HEK293T (cell line): ENCODE measurements around the gene RPN1.
"Not testable (repeated sequence)": the region's sequence is repeated elsewhere in the genome, so short reads cannot be mapped to it uniquely, and the experiment has no call there.

Experiments used
- ARNT ChIP-seq: fragments of 450-650 bp; IDR thresholded peaks from 2 replicates; pipeline ENCODE4 v1.6.1; 2017; ENCODE audit warnings: mild to moderate bottlenecking
- BHLHE40 ChIP-seq: fragments of 450-650 bp; IDR thresholded peaks from 2 replicates; pipeline ENCODE4 v1.6.1; 2016; ENCODE audit warnings: mild to moderate bottlenecking, moderate library complexity, borderline replicate concordance
- ELF4 ChIP-seq: fragments of 450-650 bp; IDR thresholded peaks from 2 replicates; pipeline ENCODE4 v1.6.1; 2017; ENCODE audit warnings: antibody characterized with exemption
- FOXA1 ChIP-seq: fragments of 450-650 bp; IDR thresholded peaks from 2 replicates; pipeline ENCODE4 v1.6.1; 2016; ENCODE audit warnings: mild to moderate bottlenecking
- FOXK2 ChIP-seq: fragments of 450-650 bp; IDR thresholded peaks from 2 replicates; pipeline ENCODE4 v1.6.1; 2016; ENCODE audit warnings: mild to moderate bottlenecking
- L3MBTL2 ChIP-seq: fragments of 450-650 bp; conservative IDR thresholded peaks from 2 replicates; pipeline ENCODE4 v1.6.1; 2016; ENCODE audit warnings: mild to moderate bottlenecking
- LEF1 ChIP-seq: fragments of 450-650 bp; IDR thresholded peaks from 2 replicates; pipeline ENCODE4 v1.6.1; 2017; ENCODE audit warnings: mild to moderate bottlenecking, borderline replicate concordance
- SUZ12 ChIP-seq: fragments of 450-650 bp; IDR thresholded peaks from 2 replicates; pipeline ENCODE4 v1.6.1; 2016; ENCODE audit warnings: mild to moderate bottlenecking
- TARDBP ChIP-seq: fragments of 450-650 bp; IDR thresholded peaks from 2 replicates; pipeline ENCODE4 v1.6.1; 2016
- ZNF384 ChIP-seq: fragments of 450-650 bp; IDR thresholded peaks from 2 replicates; pipeline ENCODE4 v1.6.1; 2016
- TF ChIP-seq, protein P1 (sequence below): fragments of 450-650 bp; IDR thresholded peaks from 2 replicates; pipeline ENCODE4 v1.6.1; 2016

DNA sequence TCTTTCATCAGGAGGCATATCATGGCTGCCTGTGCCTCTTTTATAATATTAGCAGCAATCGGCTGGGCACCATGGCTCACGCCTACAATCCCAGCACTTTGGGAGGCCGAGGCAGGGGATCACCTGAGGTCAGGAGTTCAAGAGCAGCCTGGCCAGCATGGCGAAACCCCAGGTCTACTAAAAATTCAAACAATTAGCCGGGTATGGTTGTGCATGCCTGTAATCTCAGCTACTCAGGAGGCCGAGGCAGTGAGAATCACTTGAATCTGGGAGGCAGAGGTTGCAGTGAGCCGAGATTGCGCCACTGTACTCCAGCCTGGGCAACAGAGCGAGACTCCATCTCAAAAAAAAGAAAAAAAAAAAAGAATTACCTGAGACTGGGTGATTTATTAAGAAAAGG, 64.2 kb downstream of the RPN1 start:
- TF ChIP-seq ELF4, L3MBTL2, BHLHE40, SUZ12, ARNT, LEF1, TARDBP, FOXA1, FOXK2, ZNF384: not testable (repeated sequence)
- TF ChIP-seq, protein P1, sequence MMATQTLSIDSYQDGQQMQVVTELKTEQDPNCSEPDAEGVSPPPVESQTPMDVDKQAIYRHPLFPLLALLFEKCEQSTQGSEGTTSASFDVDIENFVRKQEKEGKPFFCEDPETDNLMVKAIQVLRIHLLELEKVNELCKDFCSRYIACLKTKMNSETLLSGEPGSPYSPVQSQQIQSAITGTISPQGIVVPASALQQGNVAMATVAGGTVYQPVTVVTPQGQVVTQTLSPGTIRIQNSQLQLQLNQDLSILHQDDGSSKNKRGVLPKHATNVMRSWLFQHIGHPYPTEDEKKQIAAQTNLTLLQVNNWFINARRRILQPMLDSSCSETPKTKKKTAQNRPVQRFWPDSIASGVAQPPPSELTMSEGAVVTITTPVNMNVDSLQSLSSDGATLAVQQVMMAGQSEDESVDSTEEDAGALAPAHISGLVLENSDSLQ, result not testable (repeated sequence)
